Fibroblast of villous mesenchyme (primary cell): Measurements from ENCODE around the gene DZIP3. TPM values are rescaled to one million over a fixed set of nuclear protein-coding genes. Genes with fewer than 3 reads are reported as not detected.

Source experiments
- DNase-seq: peaks from one replicate; pipeline ENCODE4 v3.0.0-alpha.2; 2010; ENCODE audit warnings: low read depth
- H3K4me3 ChIP-seq: 2 replicates; pipeline ENCODE4 v1.5.1; 2011; ENCODE audit warnings: low read depth, mild to moderate bottlenecking, low read length
- total RNA-seq: library from RNA; depleted of rRNA; stranded (reverse); fragments of >200 nt; gene quantifications from 2 replicates; pipeline ENCODE4 v1.2.3, GENCODE V29; 2012
- TF ChIP-seq, protein P1 (sequence below): IDR thresholded peaks from 2 replicates; pipeline ENCODE4 v1.5.1; 2012; ENCODE audit warnings: low read depth, mild to moderate bottlenecking, low read length; ENCODE audit not compliant: insufficient read depth

The DZIP3 gene
- total RNA-seq, 1 donor = 19.4 TPM

DNA sequence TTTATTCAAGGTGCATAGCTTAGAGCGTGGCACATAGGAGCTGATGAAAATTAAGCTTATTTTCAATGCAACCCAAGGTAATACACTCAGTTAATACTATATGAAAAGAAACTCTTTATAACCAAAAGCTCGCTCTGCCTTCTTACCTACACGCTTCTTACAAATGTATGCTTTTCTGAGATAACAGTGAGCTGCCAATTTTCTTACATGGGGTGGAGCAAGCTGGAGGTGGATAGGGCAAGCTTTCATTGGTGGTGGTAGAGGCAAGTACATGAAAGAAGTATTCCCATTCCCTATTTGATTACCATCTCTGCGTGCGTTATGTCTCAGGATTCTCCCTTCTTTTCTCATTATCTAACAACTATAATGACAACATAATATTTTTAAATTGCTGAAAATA is 8.9 kb downstream of the DZIP3 start:
- no peak for DNase-seq
- TF ChIP-seq, protein P1, sequence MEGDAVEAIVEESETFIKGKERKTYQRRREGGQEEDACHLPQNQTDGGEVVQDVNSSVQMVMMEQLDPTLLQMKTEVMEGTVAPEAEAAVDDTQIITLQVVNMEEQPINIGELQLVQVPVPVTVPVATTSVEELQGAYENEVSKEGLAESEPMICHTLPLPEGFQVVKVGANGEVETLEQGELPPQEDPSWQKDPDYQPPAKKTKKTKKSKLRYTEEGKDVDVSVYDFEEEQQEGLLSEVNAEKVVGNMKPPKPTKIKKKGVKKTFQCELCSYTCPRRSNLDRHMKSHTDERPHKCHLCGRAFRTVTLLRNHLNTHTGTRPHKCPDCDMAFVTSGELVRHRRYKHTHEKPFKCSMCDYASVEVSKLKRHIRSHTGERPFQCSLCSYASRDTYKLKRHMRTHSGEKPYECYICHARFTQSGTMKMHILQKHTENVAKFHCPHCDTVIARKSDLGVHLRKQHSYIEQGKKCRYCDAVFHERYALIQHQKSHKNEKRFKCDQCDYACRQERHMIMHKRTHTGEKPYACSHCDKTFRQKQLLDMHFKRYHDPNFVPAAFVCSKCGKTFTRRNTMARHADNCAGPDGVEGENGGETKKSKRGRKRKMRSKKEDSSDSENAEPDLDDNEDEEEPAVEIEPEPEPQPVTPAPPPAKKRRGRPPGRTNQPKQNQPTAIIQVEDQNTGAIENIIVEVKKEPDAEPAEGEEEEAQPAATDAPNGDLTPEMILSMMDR = no peak

DNA sequence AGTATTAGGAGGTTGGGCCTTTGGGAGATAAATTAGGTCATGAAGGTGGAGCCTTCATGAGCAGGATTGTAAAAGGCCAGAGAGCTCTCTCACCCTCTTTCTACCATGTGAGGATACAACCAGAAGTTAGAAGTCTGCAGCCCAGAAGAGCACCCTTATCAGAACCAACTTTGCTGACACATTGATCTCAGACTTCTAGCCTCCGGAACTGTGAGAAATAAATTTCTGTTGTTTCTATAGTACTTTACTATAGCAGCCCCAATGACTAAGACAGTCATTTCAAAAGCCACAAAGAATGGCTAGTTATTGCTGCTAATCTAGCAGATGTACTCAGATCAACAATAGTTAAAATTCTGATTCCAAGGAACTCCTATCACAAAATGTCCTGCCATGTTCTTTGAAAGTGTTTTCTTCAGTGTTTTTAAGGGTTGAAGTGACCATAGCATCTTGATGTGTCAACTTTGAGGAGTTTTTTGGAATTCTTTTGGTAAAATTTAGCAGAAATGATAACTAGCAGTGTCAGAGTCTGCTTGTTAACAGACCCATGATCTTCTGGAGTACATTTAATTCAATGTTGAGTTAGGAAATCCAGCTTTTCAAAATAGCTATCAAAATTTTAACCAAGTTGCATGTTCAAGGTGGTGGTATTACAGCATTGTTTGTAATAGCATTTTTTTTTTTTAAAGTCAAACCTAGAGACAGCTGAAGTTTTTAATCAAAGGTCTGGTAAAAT is 10.3 kb downstream of the DZIP3 start:
- no peak for DNase-seq
- TF ChIP-seq, protein P1 = no peak
- H3K4me3 ChIP-seq = no peak overlapping the region

More for the DNA sequence above, 8.9 kb downstream of the DZIP3 start:
- H3K4me3 ChIP-seq = no peak overlapping the region

DNA sequence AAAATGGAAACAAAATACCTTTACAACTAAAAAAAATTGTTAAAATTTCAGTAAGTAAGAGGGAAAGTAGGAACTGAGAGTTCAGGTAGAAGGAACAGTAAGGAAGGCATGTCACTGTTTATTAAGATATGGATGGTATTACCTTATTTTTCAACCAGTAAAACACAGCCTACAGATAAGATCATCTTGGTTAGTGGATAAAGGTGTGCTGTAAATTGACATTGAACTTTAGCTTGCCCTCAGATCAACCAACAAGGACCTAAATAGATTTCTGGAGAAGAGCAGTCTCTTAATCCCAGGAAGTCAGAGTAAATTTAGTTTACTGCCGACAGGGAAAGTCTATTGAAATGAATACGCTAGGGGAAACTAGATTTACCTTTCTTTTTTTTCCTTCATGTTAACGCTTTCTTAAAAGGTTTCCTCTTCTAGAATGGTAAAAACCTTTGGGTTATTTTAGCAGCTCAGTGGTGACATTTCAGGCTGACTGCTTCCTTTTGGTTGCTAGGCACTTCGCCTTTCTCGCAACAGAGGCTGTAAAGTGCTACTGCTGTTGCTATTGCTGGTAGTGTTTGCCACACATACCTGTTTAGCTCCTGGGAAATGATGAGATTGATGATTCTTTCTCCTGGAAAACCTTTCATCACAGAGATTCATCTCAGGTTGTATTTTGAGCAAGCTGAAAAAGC is 12.9 kb downstream of the DZIP3 start:
- no peak for DNase-seq
- TF ChIP-seq, protein P1 = no peak
- H3K4me3 ChIP-seq = no peak overlapping the region

DNA sequence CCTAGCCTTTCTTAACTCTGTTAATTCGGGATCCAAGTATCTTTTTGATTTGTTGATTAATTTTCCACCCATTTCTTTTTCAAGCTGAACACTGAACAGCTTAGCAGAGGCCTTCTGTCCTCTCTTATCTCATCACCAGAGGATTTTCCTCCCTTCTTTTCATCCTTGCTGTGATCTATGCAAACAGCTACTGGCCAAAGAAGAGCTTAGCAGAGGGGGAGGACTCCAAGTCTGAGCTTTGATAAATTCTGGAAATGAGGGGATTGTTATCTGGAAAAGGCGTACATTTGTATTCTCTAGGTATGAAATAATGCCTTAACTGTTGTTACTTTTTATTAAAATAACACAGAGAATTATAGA is 13.4 kb downstream of the DZIP3 start:
- H3K4me3 ChIP-seq = no peak overlapping the region

GRCh38 chr3:108603691-108604090 is 14.2 kb downstream of the DZIP3 start:
- no peak overlapping the region for H3K4me3 ChIP-seq
- TF ChIP-seq, protein P1 = no peak
- DNase-seq = no peak

More for the DNA sequence above, 13.4 kb downstream of the DZIP3 start:
- no peak for DNase-seq
- TF ChIP-seq, protein P1 = no peak

- no peak overlapping the region for H3K4me3 ChIP-seq
- DNase-seq = no peak
- TF ChIP-seq, protein P1 = no peak
Observed at GRCh38 chr3:108605028-108605427, 15.5 kb downstream of the DZIP3 start.

- no peak for DNase-seq
- no peak overlapping the region for H3K4me3 ChIP-seq
- TF ChIP-seq, protein P1 = no peak
Observed at GRCh38 chr3:108605491-108605890, 16.0 kb downstream of the DZIP3 start.
